Keratinocyte (primary cell): ENCODE measurements around the gene HMCN1. TPM values are rescaled to one million over a fixed set of nuclear protein-coding genes. Genes with fewer than 3 reads are reported as not detected.

Source experiments
- DNase-seq: peaks from one replicate; pipeline ENCODE4 v3.0.0-alpha.2; 2011; ENCODE audit warnings: low read depth, missing footprints, low spot score
- FAIRE-seq: peaks from 2 replicates; lab custom pipeline; 2011; peaks lifted over from hg19 to GRCh38; lab: Jason Lieb, UNC
- H2AFZ ChIP-seq: 2 replicates; pipeline ENCODE4 v1.6.0; 2012; ENCODE audit warnings: low read length, control low read depth, inconsistent platforms; ENCODE audit not compliant: control insufficient read depth
- H3K27ac ChIP-seq: 2 replicates; pipeline ENCODE4 v1.5.1; 2011; ENCODE audit warnings: low read length; ENCODE audit not compliant: control insufficient read depth, insufficient read depth
- H3K27me3 ChIP-seq: 3 replicates; pipeline ENCODE4 v1.6.0; 2011; ENCODE audit warnings: low read length; ENCODE audit not compliant: control insufficient read depth, insufficient read depth; ENCODE audit errors: extremely low read depth
- H3K36me3 ChIP-seq, 2 experiments: 2 replicates in 1 of 2; 3 replicates in 1 of 2; pipeline ENCODE4 v1.5.1; 2011; ENCODE audit warnings: low read length in 2 of 2, mild to moderate bottlenecking in 1 of 2; ENCODE audit not compliant: control insufficient read depth in 2 of 2, insufficient read depth in 2 of 2; ENCODE audit errors: extremely low read depth in 1 of 2
- H3K4me1 ChIP-seq: 3 replicates; pipeline ENCODE4 v1.5.1; 2011; ENCODE audit warnings: low read length; ENCODE audit not compliant: control insufficient read depth, insufficient read depth; ENCODE audit errors: extremely low read depth
- H3K4me2 ChIP-seq: 3 replicates; pipeline ENCODE4 v1.6.0; 2011; ENCODE audit warnings: low read depth, low read length; ENCODE audit not compliant: control insufficient read depth, insufficient read depth; ENCODE audit errors: extremely low read depth
- H3K4me3 ChIP-seq, 3 experiments: fragments of 200-600 bp in 1 of 3; sonication (generic) in 1 of 3; 2 replicates in 2 of 3; 3 replicates in 1 of 3; pipeline ENCODE4 v1.5.1; 2011 to 2016; ENCODE audit warnings: low read length in 3 of 3, mild to moderate bottlenecking in 3 of 3, control low read depth in 2 of 3, inconsistent platforms in 1 of 3, low read depth in 1 of 3, mixed read lengths in 1 of 3, mixed run types in 1 of 3, moderate library complexity in 1 of 3; ENCODE audit not compliant: control insufficient read depth in 2 of 3, insufficient read depth in 2 of 3; ENCODE audit errors: extremely low read depth in 1 of 3
- H3K79me2 ChIP-seq: 2 replicates; pipeline ENCODE4 v1.6.0; 2012; ENCODE audit warnings: low read length; ENCODE audit not compliant: control insufficient read depth, insufficient read depth
- H3K9ac ChIP-seq: 3 replicates; pipeline ENCODE4 v1.6.0; 2011; ENCODE audit warnings: low read length; ENCODE audit not compliant: control insufficient read depth, insufficient read depth; ENCODE audit errors: extremely low read depth
- H3K9me1 ChIP-seq: 3 replicates; pipeline ENCODE4 v1.6.0; 2011; ENCODE audit warnings: low read length; ENCODE audit not compliant: control insufficient read depth, insufficient read depth; ENCODE audit errors: extremely low read depth
- H3K9me3 ChIP-seq: 2 replicates; pipeline ENCODE4 v1.5.1; 2012; ENCODE audit warnings: low read depth, low read length; ENCODE audit not compliant: control insufficient read depth
- H4K20me1 ChIP-seq: 3 replicates; pipeline ENCODE4 v1.6.0; 2011; ENCODE audit warnings: low read length; ENCODE audit not compliant: control insufficient read depth, insufficient read depth; ENCODE audit errors: extremely low read depth
- CTCF ChIP-seq, 3 experiments: IDR thresholded peaks in 1 of 3; conservative IDR thresholded peaks in 1 of 3; optimal IDR thresholded peaks in 1 of 3; 2 replicates in 2 of 3; 3 replicates in 1 of 3; pipeline versions ENCODE3 to v1.5.1; 2011; ENCODE audit warnings: low read length in 3 of 3, mild to moderate bottlenecking in 3 of 3, moderate library complexity in 2 of 3, control low read depth in 1 of 3, inconsistent platforms in 1 of 3; ENCODE audit not compliant: insufficient read depth in 2 of 3; ENCODE audit errors: extremely low read depth in 1 of 3
- EZH2 ChIP-seq: IDR thresholded peaks from one replicate; pipeline ENCODE4 v1.6.1; 2012; ENCODE audit warnings: inconsistent platforms, mild to moderate bottlenecking, low read length, moderate library complexity
- dilution Hi-C: fragments of 300-500 bp; cut with MboI; formaldehyde crosslinking; loops from one replicate; pipeline ENCODE4 v1.7.0; 2020; ENCODE audit warnings: low sequenced_read_pairs; ENCODE audit not compliant: extremely low pct_ligation_motif_present
- polyA plus RNA-seq, 5 experiments: library from polyadenylated mRNA; depleted of rRNA in 3 of 5; stranded (reverse) in 3 of 5; stranded (forward) in 1 of 5; unstranded in 1 of 5; fragments of >200 nt; gene quantifications; 1 replicate in 1 of 5; 2 replicates in 3 of 5; 3 replicates in 1 of 5; pipeline versions ENCODE4 v1.2.1 to v1.2.3, GENCODE V29; 2011 to 2012; ENCODE audit warnings: missing spikeins in 2 of 5, low read depth in 1 of 5, low replicate concordance in 1 of 5

HMCN1 gene
- polyA plus RNA-seq, 1 donor (not counting 4 experiments of a cell fraction or from before 2014, with no cell fraction given), result 1.8 TPM

- H3K36me3 ChIP-seq, result no peaks in the 10 kb centered on the region
- H3K9ac ChIP-seq, result no peak overlapping the region
- dilution Hi-C loops, result no loop called here
- H3K9me1 ChIP-seq, result no peaks in the 10 kb centered on the region
- H4K20me1 ChIP-seq, result no peaks in the 10 kb centered on the region
- no peak overlapping the region for H2AFZ ChIP-seq
- H3K4me2 ChIP-seq, result no peak overlapping the region
- H3K9me3 ChIP-seq, result no peaks in the 10 kb centered on the region
- no peaks in the 10 kb centered on the region for H3K79me2 ChIP-seq
- DNase-seq, result no peak
- no peak overlapping the region for H3K4me3 ChIP-seq
- H3K27me3 ChIP-seq, result no peaks in the 10 kb centered on the region
- no peak for FAIRE-seq
- TF ChIP-seq EZH2, result no peak
- TF ChIP-seq CTCF (optimal IDR thresholded peaks at IDR 0.05 in 1 of 3, IDR thresholded peaks at IDR 0.05 in 1 of 3, conservative IDR thresholded peaks at IDR 0.05 in 1 of 3; ENCODE audit: extremely low read depth in 1 of 3, insufficient read depth in 2 of 3, low read length in 3 of 3), result no peak
- H3K27ac ChIP-seq, result no peak overlapping the region
- no peaks in the 10 kb centered on the region for H3K4me1 ChIP-seq
These were observed 11.0 kb downstream of the HMCN1 start for GRCh38 chr1:185745165-185745564.

- H2AFZ ChIP-seq, result no peak overlapping the region
- H3K4me2 ChIP-seq, result no peak overlapping the region
- no peaks in the 10 kb centered on the region for H4K20me1 ChIP-seq
- no peaks in the 10 kb centered on the region for H3K9me1 ChIP-seq
- no peak for TF ChIP-seq CTCF (optimal IDR thresholded peaks at IDR 0.05 in 1 of 3, IDR thresholded peaks at IDR 0.05 in 1 of 3, conservative IDR thresholded peaks at IDR 0.05 in 1 of 3; ENCODE audit: extremely low read depth in 1 of 3, insufficient read depth in 2 of 3, low read length in 3 of 3)
- TF ChIP-seq EZH2, result no peak
- H3K27me3 ChIP-seq, result no peaks in the 10 kb centered on the region
- FAIRE-seq (no peak), DNase-seq (no peak)
- H3K27ac ChIP-seq, result no peak overlapping the region
- H3K4me3 ChIP-seq, result no peak overlapping the region
- no peaks in the 10 kb centered on the region for H3K36me3 ChIP-seq
- no peak overlapping the region for H3K9ac ChIP-seq
- no peaks in the 10 kb centered on the region for H3K9me3 ChIP-seq
- no peaks in the 10 kb centered on the region for H3K79me2 ChIP-seq
- dilution Hi-C loops, result no loop called here
- no peaks in the 10 kb centered on the region for H3K4me1 ChIP-seq
These were observed 24.9 kb downstream of the HMCN1 start for GRCh38 chr1:185759061-185759460.
